Measurements from ENCODE around the gene PLA2G4E.

PLA2G4E gene

GRCh38 chr15:41961595-41962202, 59.1 kb downstream of the PLA2G4E start:
- no peak overlapping the region for H3K4me3 ChIP-seq (ENCODE audit: low read depth, low read length)

DNA sequence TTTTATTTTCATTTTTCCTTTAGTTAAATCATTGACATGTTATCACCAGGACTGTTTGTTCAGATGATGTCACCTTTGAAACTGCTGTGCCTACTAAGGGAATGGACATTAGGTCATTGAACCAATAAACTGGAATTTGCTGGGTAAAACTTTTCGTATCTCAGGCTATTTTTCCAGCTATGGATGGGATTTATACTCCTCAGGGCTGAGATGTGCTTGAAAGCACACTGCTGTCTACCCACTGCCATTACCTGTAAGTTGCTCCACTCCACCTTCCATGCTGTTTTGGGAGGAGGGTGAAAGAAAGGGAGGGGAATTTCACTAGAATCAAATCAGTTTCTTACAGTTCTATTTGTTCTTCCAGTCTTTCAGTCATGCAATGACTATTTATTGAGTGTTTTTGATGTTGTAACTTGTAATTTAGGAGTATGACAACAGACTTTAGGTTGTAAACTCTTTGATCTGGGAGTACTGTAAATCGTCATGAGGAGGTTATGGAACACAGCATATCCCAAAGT, 59.8 kb downstream of the PLA2G4E start:
- no peak overlapping the region for H3K4me3 ChIP-seq (ENCODE audit: low read depth, low read length)

GRCh38 chr15:41958002-41958420, 62.8 kb downstream of the PLA2G4E start:
- H3K4me3 ChIP-seq (ENCODE audit: low read depth, low read length), result no peak overlapping the region

DNA sequence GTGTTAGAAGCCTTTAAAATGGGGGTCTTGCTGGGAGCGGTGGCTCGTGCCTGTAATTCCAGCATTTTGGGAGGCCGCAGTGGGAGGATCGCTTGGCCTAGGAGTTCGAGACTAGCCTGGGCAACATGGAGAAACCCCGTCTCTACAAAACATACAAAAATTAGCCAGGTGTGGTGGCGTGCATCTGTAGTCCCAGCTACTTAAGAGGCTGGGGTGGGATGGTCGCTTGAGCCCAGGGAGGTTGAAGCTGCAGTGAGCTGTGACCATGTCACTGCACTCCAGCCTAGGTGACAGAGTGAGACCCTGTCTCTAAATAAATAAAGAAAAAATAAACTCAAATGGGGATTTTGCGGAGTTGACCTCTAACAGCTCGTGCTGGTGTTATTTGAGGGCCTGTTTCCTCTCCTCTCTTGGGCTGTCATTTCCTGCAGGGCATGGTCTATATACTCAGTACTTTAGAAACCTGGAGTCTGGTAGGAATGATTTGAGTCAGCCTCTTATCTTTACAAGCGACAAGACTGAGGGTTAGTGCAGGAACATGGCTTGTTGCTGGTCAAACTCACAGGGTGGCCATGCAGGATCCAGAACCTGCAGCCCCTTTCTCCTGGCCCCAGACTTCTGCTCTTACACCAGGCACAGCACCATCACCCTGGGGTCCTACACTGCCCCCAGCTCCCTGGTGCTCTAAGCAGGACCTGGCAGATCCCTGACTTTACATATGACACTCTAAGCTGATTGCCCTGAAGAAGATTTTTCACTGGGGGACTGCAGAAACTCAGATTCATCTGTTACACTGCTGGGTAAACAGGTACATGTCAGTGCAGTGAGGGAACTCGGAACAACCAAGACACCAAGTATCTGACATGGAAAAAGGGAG, 63.6 kb downstream of the PLA2G4E start:
- H3K4me3 ChIP-seq (ENCODE audit: low read depth, low read length), result no peak overlapping the region

DNA sequence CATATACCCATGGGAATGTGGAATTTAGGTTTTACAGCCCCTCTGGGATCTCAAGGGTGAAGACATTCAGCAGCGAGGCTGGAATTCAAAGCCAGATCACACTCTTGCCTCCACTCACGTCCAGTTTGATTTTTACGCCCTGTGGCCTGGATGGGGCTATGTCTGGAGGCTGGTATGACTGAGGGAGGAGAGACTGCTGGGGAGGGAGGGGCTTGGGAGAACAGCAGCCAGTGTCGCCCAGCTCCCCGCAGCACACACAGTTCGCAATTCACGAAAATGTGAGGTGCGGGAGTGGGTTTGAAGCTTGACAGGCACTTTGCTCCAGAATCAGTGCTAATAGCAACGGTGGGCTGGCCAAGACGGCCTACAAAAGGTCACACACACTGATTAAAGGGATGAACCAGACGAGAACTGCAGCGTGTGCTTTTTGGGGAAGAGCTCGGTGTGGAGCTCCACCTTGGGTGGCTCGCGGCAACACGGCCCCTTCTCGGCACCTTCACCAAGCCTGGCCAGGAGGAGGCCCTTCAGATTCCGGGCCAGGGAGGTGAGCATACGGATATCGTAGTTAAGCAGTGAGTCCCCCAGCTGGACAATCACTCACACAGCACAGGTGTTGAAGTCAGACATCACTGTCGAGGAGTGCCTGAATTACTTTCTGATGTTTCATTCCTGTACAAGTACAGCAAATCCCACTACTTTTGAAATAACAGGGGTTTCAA, 64.9 kb downstream of the PLA2G4E start:
- no peak overlapping the region for H3K4me3 ChIP-seq (ENCODE audit: low read depth, low read length)

DNA sequence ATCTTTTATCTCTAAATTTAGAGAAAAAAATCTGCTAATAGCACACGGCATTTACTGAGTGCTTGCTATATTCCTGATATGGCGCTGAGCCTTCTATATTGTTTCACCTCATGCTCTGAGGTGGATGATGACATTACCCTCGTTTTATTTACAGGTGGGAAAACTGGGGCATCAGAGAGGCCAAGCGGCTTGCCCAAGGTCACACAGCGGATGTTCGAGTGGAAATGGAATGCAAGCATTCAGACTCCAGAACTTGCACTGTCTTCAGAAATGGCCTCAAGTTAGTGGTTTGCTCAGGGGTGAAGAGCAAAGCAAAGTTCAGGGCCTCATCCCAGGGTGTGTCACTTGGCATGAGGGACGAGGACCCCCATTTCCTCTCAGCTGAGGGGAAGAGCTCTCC, 65.7 kb downstream of the PLA2G4E start:
- H3K4me3 ChIP-seq (ENCODE audit: low read depth, low read length), result no peak overlapping the region

- H3K4me3 ChIP-seq (ENCODE audit: low read depth, low read length), result no peak overlapping the region
Measured at GRCh38 chr15:41954036-41954435, 66.8 kb downstream of the PLA2G4E start.

DNA sequence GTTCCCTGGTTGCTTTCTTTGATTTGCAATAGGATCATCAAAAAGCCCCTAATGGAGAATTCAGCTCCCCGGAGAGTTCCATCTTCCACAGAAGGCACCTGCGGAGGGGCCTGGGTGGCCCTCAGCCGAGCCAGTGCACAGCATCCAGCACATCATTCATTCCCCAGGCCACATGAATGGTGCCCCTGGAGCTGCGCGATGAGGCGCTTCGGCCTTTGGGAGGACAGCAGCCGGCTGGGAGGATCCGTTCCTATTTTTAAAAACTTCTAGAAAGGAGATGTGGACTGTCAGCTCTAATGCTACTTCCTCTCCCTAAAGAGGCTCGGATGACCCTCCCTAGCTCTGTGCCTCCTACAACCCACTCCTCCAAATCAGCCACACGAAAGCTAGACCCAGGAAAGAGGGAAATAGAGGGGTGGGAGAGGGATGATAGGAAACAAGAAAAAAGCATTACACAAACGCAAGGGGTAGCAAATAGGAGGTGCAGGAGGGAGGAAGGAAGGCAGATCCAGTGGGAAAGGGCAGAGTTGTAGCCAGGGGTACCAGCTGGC, 68.8 kb downstream of the PLA2G4E start:
- no peak overlapping the region for H3K4me3 ChIP-seq (ENCODE audit: low read depth, low read length)

GRCh38 chr15:41951571-41951970, 69.3 kb downstream of the PLA2G4E start:
- no peak overlapping the region for H3K4me3 ChIP-seq (ENCODE audit: low read depth, low read length)

DNA sequence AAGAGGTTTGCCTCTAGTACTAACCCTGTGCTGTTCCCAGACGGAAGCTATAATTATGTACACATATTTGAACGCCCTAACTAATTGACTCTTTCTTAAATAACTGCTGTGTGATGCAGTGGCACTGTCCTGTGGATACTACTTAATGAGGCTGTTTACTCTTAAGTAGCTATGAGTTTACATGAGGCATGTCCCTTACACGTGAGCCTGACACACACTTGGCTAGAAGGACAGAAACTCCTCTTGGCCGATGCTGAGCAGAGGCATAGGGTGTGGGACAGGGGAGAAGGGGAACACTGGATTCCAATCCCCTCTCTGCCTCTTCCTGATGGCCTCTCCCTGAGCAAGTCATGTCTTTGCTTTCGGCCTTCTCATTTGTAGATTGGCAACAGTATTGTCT, 70.4 kb downstream of the PLA2G4E start:
- no peak overlapping the region for H3K4me3 ChIP-seq (ENCODE audit: low read depth, low read length)

- no peak overlapping the region for H3K4me3 ChIP-seq (ENCODE audit: low read depth, low read length)
Measured at GRCh38 chr15:41950127-41950483, 70.7 kb downstream of the PLA2G4E start.

DNA sequence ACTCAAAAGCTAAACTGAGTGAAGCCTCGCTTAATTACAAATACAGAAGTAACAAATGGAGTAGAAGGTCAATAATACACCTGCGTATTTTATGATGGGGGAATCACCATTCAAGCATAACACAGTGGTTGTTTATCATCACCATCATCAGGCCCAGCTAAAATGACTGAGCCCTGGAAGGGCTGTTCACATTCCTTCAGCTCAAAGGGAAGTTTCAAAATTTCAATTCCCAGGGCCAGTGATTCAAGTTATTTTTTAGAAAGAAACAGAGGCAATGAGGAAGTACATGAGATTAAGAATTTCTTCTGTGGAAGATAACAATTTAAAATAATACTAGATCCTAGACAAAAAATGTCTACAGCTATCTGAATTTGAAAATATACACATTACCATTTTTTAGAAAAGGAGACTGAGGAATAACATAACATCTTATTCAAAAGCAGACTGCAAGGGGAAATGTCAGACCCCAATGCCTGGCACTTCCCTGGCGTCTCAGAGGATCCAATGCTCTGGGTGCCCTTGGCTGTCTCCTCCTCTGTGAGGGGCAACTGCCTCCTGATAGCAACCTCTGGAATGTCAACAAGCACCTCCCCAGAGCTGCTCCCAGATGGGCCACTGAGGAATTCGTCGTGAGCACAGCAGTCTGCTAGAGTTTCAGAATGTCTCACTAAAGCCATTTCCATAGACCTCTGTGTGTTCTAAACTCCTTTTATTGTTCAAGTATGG, 71.3 kb downstream of the PLA2G4E start:
- no peak overlapping the region for H3K4me3 ChIP-seq (ENCODE audit: low read depth, low read length)

GRCh38 chr15:41948490-41948889, 72.4 kb downstream of the PLA2G4E start:
- no peak overlapping the region for H3K4me3 ChIP-seq (ENCODE audit: low read depth, low read length)

GRCh38 chr15:41946970-41947369, 73.9 kb downstream of the PLA2G4E start:
- no peak overlapping the region for H3K4me3 ChIP-seq (ENCODE audit: low read depth, low read length)

DNA sequence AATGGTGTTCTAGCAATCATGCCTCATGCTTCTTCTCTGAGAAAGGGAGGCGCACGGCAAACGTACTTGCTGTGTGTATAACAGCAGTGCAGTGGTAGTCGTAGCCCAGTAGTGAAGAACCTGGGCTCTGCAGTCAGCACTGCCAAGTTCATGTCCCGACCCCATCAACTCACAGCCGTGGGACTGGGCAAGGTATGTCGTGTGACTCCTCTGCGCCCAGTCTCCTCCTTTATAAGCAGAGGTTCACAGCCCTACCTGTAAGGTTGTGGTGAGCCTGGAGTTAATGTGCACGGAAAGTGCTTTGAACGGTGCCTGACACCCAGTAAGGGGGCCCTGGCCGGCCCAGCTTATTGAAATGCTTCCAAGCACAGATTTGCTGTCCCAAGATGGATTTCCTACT, 75.1 kb downstream of the PLA2G4E start:
- no peak overlapping the region for H3K4me3 ChIP-seq (ENCODE audit: low read depth, low read length)

DNA sequence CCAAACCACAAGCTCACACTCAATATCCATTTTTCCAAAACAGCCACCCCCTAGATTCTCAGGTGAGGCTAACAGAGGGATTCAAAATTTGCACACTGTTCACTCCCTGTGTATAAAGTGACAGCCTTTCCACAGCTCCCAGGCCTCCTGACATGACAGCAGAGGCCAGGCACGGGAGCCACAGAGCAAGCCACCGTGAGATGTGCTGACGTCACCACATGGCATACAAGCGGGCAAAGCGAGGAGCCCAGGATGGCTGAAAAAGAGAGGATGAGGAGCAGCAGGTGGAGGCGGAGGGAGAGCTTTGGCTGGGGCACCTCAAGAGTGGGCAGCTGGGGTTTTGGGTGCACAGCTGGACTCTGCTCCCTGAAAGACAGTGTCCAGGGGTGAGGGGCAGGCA, 75.6 kb downstream of the PLA2G4E start:
- no peak overlapping the region for H3K4me3 ChIP-seq (ENCODE audit: low read depth, low read length)

GRCh38 chr15:41944313-41944940, 76.4 kb downstream of the PLA2G4E start:
- no peak overlapping the region for H3K4me3 ChIP-seq (ENCODE audit: low read depth, low read length)

DNA sequence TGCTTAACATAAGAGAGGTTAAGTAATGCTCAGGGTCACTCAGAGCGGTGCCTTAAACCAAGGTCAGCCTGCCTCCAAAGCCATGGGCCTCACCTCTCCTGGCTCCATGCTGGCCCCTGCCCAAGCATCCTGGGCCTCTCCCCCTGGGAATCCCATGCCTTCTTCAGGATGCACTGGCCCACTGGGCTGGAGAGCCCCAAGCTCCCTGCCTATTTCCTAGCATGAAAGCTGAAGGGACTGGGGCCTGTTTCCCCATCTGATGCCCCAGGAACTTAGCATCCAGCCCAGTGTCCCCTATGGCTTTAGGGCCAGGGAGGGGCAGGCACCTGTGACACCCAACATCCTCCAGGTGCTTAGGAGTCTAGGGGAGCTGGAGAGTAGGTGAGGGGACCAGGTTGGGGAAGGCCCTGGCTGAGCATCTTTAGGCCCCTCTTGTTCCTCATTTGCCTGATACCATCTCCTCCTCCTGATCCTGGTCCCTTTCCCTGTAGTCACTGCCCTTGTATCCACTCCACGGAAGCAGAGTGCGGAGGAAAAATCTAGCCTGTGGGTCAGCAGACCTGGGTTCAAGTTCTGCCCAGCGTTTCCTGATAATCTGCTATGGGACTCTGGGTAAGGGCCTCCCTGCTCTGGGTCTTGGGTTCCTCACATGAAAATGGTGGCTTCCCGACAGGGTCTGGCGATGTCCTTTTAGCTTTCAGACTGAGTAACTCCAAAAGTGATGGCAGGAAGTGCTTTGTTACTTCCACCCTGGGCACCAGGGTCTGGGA, 77.1 kb downstream of the PLA2G4E start:
- no peak overlapping the region for H3K4me3 ChIP-seq (ENCODE audit: low read depth, low read length)

GRCh38 chr15:41942886-41943285, 78.0 kb downstream of the PLA2G4E start:
- no peak overlapping the region for H3K4me3 ChIP-seq (ENCODE audit: low read depth, low read length)
